Dermis microvascular lymphatic vessel endothelial cell (primary cell): ENCODE results near the gene CRADD. TPM values are rescaled to one million over a fixed set of nuclear protein-coding genes. Genes with fewer than 3 reads are reported as not detected.
"Not testable (repeated sequence)": the region's sequence is repeated elsewhere in the genome, so short reads cannot be mapped to it uniquely, and the experiment has no call there.

Experiments used
- DNase-seq, 2 donors: peaks; one replicate each; pipeline versions ENCODE4 v3.0.0 to v3.0.0-alpha.2; 2010; ENCODE audit warnings: low read depth in 2 of 2
- total RNA-seq: library from RNA; depleted of rRNA; stranded (reverse); fragments of >200 nt; gene quantifications from 2 replicates; pipeline ENCODE4 v1.2.1, GENCODE V29; 2014

Gene CRADD
- total RNA-seq, 1 donor from 2014 or later: 9.6 TPM

GRCh38 chr12:93925585-93926205 is 248.5 kb downstream of the CRADD start:
- no peak for DNase-seq

GRCh38 chr12:93926237-93926636 is 249.1 kb downstream of the CRADD start:
- no peak for DNase-seq

GRCh38 chr12:93929081-93929480 is 251.9 kb downstream of the CRADD start:
- DNase-seq: not testable (repeated sequence)

DNA sequence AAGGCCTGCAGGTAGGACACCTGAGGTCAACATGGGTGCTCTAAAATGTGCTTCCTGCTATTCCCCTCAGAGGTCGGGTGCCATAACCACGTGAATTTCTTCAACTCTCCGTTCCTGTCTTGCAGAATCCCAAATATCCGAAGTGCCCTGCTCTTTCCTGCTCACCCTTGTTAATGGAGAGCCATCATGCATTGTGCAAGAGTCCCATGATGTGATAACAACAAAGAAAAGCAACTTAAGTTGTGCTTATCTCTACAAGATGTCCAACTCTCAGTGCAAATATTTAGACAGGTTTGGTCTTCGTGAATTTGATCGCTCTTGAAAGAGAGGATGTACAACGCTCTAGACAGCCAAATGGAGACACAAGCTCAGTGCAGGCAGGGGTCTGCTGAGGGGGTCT is 260.6 kb downstream of the CRADD start:
- DNase-seq: no peak

GRCh38 chr12:93938317-93938716 is 261.1 kb downstream of the CRADD start:
- no peak for DNase-seq

DNA sequence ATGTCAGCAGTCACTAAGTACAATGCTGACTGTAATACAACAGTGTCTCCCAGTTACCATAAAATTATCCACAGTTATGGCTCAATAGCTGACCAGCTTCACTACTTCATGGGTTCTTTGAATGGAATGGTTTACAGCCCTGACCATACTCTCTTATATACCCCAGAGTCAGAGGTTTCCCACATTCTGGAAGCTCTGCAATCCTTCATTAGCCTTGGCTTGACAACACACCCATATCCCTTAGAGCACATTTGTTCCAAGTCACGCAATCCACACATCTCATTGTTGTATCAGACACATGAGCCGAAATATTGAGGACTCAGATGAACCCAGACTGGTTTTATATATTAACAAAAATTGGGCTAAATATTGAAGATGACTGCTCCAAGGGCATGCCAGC is 261.8 kb downstream of the CRADD start:
- no peak for DNase-seq

GRCh38 chr12:93939641-93940325 is 262.6 kb downstream of the CRADD start:
- no peak for DNase-seq

DNA sequence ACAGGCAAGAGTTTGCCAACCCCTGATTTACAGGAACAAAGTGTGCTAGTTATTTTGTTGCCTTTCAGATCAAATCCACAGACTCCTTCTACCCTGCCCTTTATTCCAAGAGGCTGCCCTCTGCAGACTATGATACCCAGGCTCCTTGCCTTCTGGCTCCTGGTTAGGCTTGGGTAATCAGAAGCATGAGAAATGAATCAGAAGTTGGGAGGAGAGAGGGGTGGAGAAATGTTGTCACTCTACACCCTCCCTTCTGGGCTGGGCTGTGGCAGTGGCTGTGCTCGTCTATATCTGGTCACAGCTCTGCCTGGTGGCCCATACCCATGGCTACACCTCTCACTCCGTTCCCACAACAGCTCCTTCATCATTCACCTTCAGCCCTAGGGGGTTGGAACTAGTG is 266.6 kb downstream of the CRADD start:
- no peak for DNase-seq

GRCh38 chr12:93944201-93944600 is 267.0 kb downstream of the CRADD start:
- no peak for DNase-seq

Other genes starting within 250 kb of the CRADD start
- gene UBE2N, start 235.4 kb upstream of the CRADD start, total RNA-seq: 118 and 131 TPM in 2 replicates
- 58.3 and 63.3 TPM in 2 replicates for gene MRPL42, start 209.9 kb upstream of the CRADD start, total RNA-seq
- gene SOCS2, start 104.7 kb upstream of the CRADD start, total RNA-seq: 60.9 and 64.4 TPM in 2 replicates